Renal cortical epithelial cell (primary cell): ENCODE results near the gene AUH. TPM values are rescaled to one million over a fixed set of nuclear protein-coding genes. Genes with fewer than 3 reads are reported as not detected.
A peak's percentile ranks its signal among the peaks of the same experiment; 100 is the strongest.
"Not testable (repeated sequence)": the region's sequence is repeated elsewhere in the genome, so short reads cannot be mapped to it uniquely, and the experiment has no call there.

Experiments used
- DNase-seq: peaks from one replicate; pipeline ENCODE4 v3.0.0-alpha.2; 2011; ENCODE audit warnings: low read depth
- total RNA-seq: library from RNA; depleted of rRNA; stranded (reverse); fragments of >200 nt; gene quantifications from 2 replicates; pipeline ENCODE4 v1.2.3, GENCODE V29; 2014

Gene AUH
- total RNA-seq, 1 donor from 2014 or later, result 43.2 TPM

- DNase-seq, result no peak
Measured at GRCh38 chr9:91379426-91379825, 17.7 kb upstream of the AUH start.

GRCh38 chr9:91378695-91379127 lies 17.0 kb upstream of the AUH start:
- no peak for DNase-seq

GRCh38 chr9:91378054-91378453 lies 16.3 kb upstream of the AUH start:
- DNase-seq, result not testable (repeated sequence)

- peak; percentile 24 for DNase-seq
Measured at GRCh38 chr9:91376239-91376638, 14.5 kb upstream of the AUH start.

- peak; percentile 13 for DNase-seq
Measured at GRCh38 chr9:91374939-91375338, 13.2 kb upstream of the AUH start.

GRCh38 chr9:91371894-91372293 lies 10.2 kb upstream of the AUH start:
- DNase-seq, result no peak

- DNase-seq, result not testable (repeated sequence)
Measured at GRCh38 chr9:91370006-91370405, 8.3 kb upstream of the AUH start.

- DNase-seq, result no peak
Measured at GRCh38 chr9:91364702-91365101, 3.0 kb upstream of the AUH start.

GRCh38 chr9:91364005-91364404 lies 2.3 kb upstream of the AUH start:
- no peak for DNase-seq

GRCh38 chr9:91362051-91362611 lies 413 bp upstream of the AUH start:
- DNase-seq, result no peak

- DNase-seq, result peak; percentile 12
Measured at GRCh38 chr9:91360551-91361290, 997 bp downstream of the AUH start.

GRCh38 chr9:91359734-91360470 lies 1.8 kb downstream of the AUH start:
- peak; percentile 22 for DNase-seq

- no peak for DNase-seq
Measured at GRCh38 chr9:91359083-91359482, 2.6 kb downstream of the AUH start.

- no peak for DNase-seq
Measured at GRCh38 chr9:91354881-91355280, 6.8 kb downstream of the AUH start.

GRCh38 chr9:91349115-91349555 lies 12.6 kb downstream of the AUH start:
- no peak for DNase-seq

- peak; percentile 26 for DNase-seq
Measured at GRCh38 chr9:91348191-91348807, 13.4 kb downstream of the AUH start.

GRCh38 chr9:91347377-91347776 lies 14.3 kb downstream of the AUH start:
- DNase-seq, result no peak

GRCh38 chr9:91346644-91347043 lies 15.1 kb downstream of the AUH start:
- DNase-seq, result no peak

GRCh38 chr9:91345978-91346377 lies 15.7 kb downstream of the AUH start:
- DNase-seq, result no peak

GRCh38 chr9:91342575-91342974 lies 19.1 kb downstream of the AUH start:
- peak; percentile 27 for DNase-seq

- no peak for DNase-seq
Measured at GRCh38 chr9:91341749-91342148, 20.0 kb downstream of the AUH start.

- DNase-seq, result no peak
Measured at GRCh38 chr9:91341258-91341746, 20.4 kb downstream of the AUH start.
